ENCODE data around the gene TAB2. TPM values are rescaled to one million over a fixed set of nuclear protein-coding genes. Genes with fewer than 3 reads are reported as not detected.

TAB2 gene
- total RNA-seq, 1 experiment from 2014 or later: 38.1 TPM

DNA sequence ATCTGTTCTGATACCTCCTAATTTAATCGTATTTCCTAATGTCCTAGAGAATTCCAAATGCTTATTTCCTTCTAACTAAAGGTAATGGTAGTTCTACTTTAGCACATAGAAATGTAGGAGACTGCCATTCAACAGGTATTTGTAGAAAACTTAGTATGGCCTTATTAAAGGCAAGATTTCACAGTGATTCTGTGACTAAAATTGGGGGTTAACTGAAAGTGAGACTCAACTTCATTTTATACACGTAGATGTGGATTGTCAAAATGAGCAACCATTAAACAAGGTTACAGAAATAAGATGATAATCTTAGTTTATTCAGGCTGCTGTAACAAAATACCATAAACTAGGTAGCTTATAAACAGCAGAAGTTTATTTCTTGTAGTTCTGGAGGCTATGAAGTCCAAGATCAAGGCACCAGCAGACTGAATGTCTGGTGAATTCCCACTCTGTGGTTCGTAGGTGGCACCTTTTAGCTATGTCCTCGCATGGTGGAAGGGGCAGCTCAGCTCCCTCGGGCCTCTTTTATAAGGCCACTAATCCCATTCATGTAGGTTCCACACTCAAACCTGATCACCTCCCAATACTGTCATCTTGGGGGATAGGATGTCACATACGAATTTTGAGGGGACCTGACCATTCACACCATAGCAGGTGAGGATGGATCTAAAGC lies 38.7 kb downstream of the TAB2 start:
- no peak for DNase-seq
- Mint-ChIP-seq H3K36me3 (ENCODE audit: insufficient read depth, unreplicated experiment) (no peaks in the 10 kb centered on the region), H3K4me3 (ENCODE audit: low read depth, unreplicated experiment) (no peak overlapping the region), H3K27ac (ENCODE audit: unreplicated experiment) (no peak overlapping the region), H3K9me3 (ENCODE audit: low read depth, unreplicated experiment) (no peaks in the 10 kb centered on the region), H3K27me3 (ENCODE audit: unreplicated experiment) (no peaks in the 10 kb centered on the region), H3K4me1 (ENCODE audit: low read depth, unreplicated experiment) (peaks cover 14% of the 10 kb centered on the region)
- TF ChIP-seq, protein P1, sequence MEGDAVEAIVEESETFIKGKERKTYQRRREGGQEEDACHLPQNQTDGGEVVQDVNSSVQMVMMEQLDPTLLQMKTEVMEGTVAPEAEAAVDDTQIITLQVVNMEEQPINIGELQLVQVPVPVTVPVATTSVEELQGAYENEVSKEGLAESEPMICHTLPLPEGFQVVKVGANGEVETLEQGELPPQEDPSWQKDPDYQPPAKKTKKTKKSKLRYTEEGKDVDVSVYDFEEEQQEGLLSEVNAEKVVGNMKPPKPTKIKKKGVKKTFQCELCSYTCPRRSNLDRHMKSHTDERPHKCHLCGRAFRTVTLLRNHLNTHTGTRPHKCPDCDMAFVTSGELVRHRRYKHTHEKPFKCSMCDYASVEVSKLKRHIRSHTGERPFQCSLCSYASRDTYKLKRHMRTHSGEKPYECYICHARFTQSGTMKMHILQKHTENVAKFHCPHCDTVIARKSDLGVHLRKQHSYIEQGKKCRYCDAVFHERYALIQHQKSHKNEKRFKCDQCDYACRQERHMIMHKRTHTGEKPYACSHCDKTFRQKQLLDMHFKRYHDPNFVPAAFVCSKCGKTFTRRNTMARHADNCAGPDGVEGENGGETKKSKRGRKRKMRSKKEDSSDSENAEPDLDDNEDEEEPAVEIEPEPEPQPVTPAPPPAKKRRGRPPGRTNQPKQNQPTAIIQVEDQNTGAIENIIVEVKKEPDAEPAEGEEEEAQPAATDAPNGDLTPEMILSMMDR (IDR thresholded peaks at IDR 0.05; ENCODE audit: unreplicated experiment): no peak
- no TSS peak for BruUV-seq (replicated peaks)
- CTCF ChIA-PET: no interaction called here
- intact Hi-C loops (cut with micrococcal nuclease; ENCODE audit: unreplicated experiment): no loop called here

DNA sequence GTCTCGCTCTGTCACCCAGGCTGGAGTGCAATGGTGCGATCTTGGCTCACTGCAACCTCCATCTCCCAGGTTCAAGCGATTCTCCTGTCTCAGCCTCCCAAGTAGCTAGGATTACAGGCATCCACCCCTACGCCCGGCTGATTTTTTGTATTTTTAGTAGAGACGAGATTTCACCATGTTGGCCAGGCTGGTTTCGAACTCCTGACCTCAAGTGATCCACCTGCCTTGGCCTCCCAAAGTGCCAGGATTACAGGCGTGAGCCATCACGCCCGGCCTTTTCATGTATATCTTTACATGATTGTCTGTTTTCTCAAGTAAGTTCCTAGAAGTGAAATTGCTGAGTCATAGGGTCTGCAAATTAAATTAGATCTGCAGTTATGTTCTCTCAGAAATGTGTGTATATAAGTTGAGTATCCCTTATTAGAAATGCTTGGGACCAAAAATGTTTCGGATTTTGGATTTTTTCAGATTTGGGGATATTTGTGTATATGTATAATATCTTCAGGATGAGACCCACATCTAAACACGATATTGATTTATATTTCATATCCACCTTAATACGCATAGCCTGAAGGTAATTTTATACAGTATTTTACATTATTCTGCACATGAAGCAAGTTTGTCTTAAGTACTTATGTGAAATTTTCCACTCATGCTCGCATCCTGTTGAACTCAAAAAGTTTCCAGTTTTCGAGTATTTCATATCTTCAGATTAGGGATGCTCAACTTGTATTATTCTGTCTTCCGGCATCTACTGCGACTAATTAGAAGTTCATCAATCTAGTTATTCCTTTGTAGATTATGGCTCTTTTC lies 40.4 kb downstream of the TAB2 start:
- CTCF ChIA-PET: no interaction called here
- H3K27ac Mint-ChIP-seq (ENCODE audit: unreplicated experiment): no peak overlapping the region
- no peak overlapping the region for H3K4me3 Mint-ChIP-seq (ENCODE audit: low read depth, unreplicated experiment)
- H3K27me3 Mint-ChIP-seq (ENCODE audit: unreplicated experiment): no peaks in the 10 kb centered on the region
- H3K4me1 Mint-ChIP-seq (ENCODE audit: low read depth, unreplicated experiment): peaks cover 11% of the 10 kb centered on the region
- DNase-seq: no peak
- peaks cover 5% of the 10 kb centered on the region for H3K9me3 Mint-ChIP-seq (ENCODE audit: low read depth, unreplicated experiment)
- TF ChIP-seq, protein P1 (IDR thresholded peaks at IDR 0.05; ENCODE audit: unreplicated experiment): no peak
- H3K36me3 Mint-ChIP-seq (ENCODE audit: insufficient read depth, unreplicated experiment): no peaks in the 10 kb centered on the region
- BruUV-seq (replicated peaks): no TSS peak
- intact Hi-C loops (cut with micrococcal nuclease; ENCODE audit: unreplicated experiment): no loop called here

DNA sequence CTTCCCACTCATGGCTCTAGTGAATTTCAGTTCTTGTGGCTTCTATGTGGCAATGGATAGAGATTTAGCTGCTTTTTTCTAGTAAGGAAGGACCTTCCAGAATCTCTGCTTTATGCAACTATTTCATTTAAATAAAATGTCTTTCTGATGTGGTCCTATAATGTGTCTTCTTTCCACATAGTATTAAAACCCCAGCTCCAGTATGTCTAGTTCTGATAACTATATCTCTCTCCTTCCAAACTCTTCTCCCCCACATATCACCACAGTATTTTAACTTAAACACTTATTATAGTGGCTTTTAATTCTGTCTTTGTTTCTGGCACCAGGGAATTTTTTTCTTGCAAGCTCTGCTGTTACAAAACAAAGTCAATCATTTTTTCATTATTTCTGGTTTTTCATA lies 41.9 kb downstream of the TAB2 start:
- BruUV-seq (replicated peaks): no TSS peak
- no peak overlapping the region for H3K4me3 Mint-ChIP-seq (ENCODE audit: low read depth, unreplicated experiment)
- no peak overlapping the region for H3K27ac Mint-ChIP-seq (ENCODE audit: unreplicated experiment)
- peaks cover 5% of the 10 kb centered on the region for H3K9me3 Mint-ChIP-seq (ENCODE audit: low read depth, unreplicated experiment)
- intact Hi-C loops (cut with micrococcal nuclease; ENCODE audit: unreplicated experiment): no loop called here
- DNase-seq: no peak
- CTCF ChIA-PET: no interaction called here
- H3K4me1 Mint-ChIP-seq (ENCODE audit: low read depth, unreplicated experiment): peaks cover 18% of the 10 kb centered on the region
- no peaks in the 10 kb centered on the region for H3K27me3 Mint-ChIP-seq (ENCODE audit: unreplicated experiment)
- no peaks in the 10 kb centered on the region for H3K36me3 Mint-ChIP-seq (ENCODE audit: insufficient read depth, unreplicated experiment)
- TF ChIP-seq, protein P1 (IDR thresholded peaks at IDR 0.05; ENCODE audit: unreplicated experiment): no peak

DNA sequence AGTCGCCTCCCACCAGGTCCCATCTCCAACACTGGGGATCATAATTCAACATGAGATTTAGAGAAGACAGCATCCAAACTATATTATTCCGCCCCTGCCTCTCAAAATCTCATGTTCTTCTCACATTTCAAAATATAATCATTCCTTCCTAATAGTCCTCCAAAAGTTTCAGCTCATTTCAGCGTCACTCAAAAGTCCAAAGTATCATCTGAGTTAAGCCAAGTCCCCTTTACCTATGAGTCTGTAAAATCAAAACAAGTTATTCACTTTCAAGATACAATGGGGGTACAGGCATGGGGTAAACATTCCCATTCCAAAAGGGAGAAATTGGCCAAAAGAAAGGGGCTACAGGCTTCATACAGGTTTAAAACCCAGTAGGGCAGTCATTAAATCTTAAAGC lies 43.0 kb downstream of the TAB2 start:
- BruUV-seq (replicated peaks): no TSS peak
- H3K36me3 Mint-ChIP-seq (ENCODE audit: insufficient read depth, unreplicated experiment): no peaks in the 10 kb centered on the region
- CTCF ChIA-PET: interaction anchor here (0.5 kb wide), 1 partner anchor 113 kb away, joined by 7 read pairs; no protein-coding TSS in a partner anchor
- H3K27ac Mint-ChIP-seq (ENCODE audit: unreplicated experiment): no peak overlapping the region
- intact Hi-C loops (cut with micrococcal nuclease; ENCODE audit: unreplicated experiment): no loop called here
- no peak overlapping the region for H3K4me3 Mint-ChIP-seq (ENCODE audit: low read depth, unreplicated experiment)
- no peak for DNase-seq
- peaks cover 5% of the 10 kb centered on the region for H3K9me3 Mint-ChIP-seq (ENCODE audit: low read depth, unreplicated experiment)
- H3K27me3 Mint-ChIP-seq (ENCODE audit: unreplicated experiment): no peaks in the 10 kb centered on the region
- TF ChIP-seq, protein P1 (IDR thresholded peaks at IDR 0.05; ENCODE audit: unreplicated experiment): no peak
- H3K4me1 Mint-ChIP-seq (ENCODE audit: low read depth, unreplicated experiment): peaks cover 19% of the 10 kb centered on the region

Data from Calu3 (cell line).